Left kidney (tissue), 2 donors: ENCODE data around the gene IL17RA. TPM values are rescaled to one million over a fixed set of nuclear protein-coding genes. Genes with fewer than 3 reads are reported as not detected.

Experiments
- DNase-seq: peaks from one replicate; pipeline ENCODE4 v3.0.0-alpha.2; 2013
- polyA plus RNA-seq: library from polyadenylated mRNA; unstranded; fragments of 120-200 nt; gene quantifications from one replicate; pipeline ENCODE4 v1.2.1, GENCODE V29; 2013; ENCODE audit not compliant: insufficient read length

The IL17RA gene
- polyA plus RNA-seq, 1 donor = 5.2 TPM

DNA sequence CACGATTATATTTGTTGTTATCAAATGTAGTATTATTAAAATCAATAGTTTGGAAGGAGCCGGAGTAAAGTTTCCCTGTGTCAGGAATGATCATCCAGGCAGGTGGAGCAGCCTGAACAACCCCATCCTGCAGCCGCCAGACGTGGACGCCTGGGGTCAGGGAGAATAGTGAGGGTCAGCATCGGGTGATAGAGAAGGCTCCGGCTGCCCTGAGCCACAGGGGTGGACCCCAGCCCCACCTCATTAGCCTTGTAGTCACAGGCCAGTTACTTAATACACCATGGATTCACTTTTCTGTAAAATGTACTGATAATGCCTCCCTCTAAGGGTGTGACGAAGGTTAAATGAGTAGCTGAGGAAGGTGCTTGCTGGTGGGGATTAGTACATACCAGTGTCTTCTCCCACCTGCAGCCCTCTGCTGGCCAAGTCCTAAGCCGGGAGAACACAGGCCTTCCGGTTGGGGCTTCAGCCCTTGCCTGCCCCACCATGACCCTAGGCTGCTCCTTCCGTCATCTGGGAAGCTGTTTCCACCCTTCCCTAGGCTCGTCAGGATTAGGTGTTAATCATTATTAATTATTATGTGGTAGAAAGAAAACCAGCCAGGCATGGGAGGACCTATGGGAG lies 21.5 kb downstream of the IL17RA start:
- no peak for DNase-seq

- no peak for DNase-seq
These were observed 22.2 kb downstream of the IL17RA start for GRCh38 chr22:17106785-17107546.

- no peak for DNase-seq
These were observed 22.7 kb downstream of the IL17RA start for GRCh38 chr22:17107547-17107810.

- no peak for DNase-seq
These were observed 23.7 kb downstream of the IL17RA start for GRCh38 chr22:17108256-17109112.

- DNase-seq = no peak
These were observed 24.5 kb downstream of the IL17RA start for GRCh38 chr22:17109113-17109865.

- no peak for DNase-seq
These were observed 25.2 kb downstream of the IL17RA start for GRCh38 chr22:17109976-17110375.

DNA sequence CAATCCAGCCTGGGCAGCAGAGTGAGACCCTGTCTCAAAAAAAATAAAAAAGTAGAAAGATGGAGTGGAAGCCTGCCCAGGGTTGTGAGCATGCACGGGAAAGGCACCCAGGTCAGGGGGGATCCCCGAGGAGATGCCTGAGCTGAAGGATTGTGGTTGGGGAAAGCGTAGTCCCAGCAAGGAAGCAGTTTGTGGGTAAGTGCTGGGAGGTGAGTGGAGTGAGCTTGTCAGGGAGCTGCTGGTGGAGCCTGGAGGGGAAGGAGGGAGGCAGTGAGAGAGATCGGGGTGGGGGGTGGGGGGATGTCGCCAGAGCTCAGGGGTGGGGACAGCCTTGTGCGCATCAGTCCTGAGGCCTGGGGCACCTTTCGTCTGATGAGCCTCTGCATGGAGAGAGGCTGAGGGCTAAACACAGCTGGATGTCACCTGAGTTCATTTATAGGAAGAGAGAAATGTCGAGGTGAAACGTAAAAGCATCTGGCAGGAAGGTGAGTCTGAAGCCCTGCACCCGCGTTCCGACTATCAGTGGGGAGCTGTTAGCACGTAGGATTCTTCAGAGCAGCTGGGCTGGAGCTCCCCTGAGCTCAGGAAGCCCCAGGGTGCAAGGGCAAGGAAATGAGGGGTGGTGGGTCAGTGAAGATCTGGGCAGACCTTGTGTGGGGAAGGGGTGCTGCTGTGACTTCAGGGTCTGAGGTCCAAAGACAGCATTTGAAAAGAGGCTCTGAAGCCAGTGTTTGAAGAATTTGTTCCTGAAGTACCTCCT lies 26.2 kb downstream of the IL17RA start:
- no peak for DNase-seq

GRCh38 chr22:17112491-17113042 lies 27.8 kb downstream of the IL17RA start:
- DNase-seq = peak; percentile 18

DNA sequence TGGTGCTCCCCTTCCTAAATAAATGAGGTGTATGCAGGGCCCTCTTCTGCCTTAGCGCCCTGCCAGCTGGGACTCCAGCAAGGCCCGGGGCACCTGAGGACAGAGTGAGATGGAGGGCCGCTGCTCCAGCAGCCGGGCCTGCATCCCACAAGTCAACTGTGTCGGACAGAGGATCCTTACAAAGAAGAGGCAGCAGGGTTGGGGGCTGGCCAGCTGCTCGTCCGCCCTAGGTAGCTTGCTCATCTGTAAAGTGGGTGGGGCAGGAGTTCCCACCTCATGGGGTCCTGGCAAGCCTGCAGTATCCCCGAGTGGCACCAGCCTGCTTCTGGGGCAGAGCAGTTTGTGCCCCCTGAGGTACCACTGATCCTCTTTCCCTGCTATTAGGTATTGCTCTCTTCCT lies 28.8 kb downstream of the IL17RA start:
- DNase-seq = no peak

- no peak for DNase-seq
These were observed 29.5 kb downstream of the IL17RA start for GRCh38 chr22:17114173-17114897.

GRCh38 chr22:17114898-17115235 lies 30.1 kb downstream of the IL17RA start:
- no peak for DNase-seq

GRCh38 chr22:17115236-17115635 lies 30.4 kb downstream of the IL17RA start:
- no peak for DNase-seq

- DNase-seq = no peak
These were observed 31.3 kb downstream of the IL17RA start for GRCh38 chr22:17115945-17116565.

DNA sequence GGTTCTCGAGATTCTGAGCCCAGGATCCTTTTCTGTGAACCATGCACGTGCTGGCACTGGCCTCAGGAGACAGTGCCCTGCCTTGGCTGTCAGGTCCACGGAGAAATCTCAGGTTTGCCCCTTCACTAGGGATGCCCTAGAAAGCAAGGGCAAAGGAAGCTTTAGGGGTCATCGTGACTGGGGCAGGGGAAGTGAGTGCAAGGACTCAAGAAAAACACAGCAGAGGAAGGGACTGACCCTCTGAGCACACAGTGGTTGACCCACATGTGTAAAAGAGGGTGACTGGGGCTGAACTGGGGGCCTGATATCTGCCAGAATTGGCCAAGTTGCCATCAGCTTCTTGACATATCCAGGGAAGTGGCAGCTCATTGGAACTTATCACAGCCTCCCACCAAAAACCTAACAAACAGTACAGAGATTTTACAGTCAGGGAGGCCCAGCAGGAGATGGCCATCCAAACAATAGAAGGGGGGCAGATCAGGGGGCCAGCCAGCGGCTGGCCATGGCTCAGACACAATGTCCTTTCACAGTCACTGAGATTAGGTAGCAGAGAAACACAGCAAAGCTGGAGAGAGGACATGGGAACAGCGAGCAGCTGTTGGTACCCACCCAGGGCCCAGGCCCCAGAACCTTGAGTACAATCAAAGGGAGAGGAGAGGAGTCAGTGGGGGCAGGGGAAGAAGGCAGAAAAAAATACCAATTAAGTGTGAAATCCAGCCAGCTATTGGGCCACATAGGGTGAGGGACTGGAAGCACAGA lies 32.0 kb downstream of the IL17RA start:
- DNase-seq = no peak

DNA sequence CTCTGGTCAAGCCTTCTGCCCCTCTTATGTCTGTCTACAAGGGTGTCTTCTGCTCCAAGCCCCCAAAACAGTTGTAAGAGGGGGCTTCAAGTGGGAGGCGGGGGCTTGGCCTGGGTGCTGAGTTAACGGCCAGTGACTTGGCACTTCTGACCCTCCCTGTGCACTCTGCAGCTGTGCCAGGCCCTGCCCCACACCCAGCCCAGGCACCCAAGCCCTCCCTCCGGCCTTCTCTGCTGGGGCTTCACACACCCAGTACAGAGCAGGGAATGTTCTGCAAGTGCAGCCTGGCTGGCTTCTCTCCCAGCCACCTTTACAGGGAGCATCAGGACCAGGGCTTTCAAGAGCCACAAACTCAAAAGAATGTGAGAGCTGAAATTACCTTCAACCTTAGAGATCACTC lies 32.6 kb downstream of the IL17RA start:
- DNase-seq = no peak

- no peak for DNase-seq
These were observed 33.1 kb downstream of the IL17RA start for GRCh38 chr22:17117890-17118289.

DNA sequence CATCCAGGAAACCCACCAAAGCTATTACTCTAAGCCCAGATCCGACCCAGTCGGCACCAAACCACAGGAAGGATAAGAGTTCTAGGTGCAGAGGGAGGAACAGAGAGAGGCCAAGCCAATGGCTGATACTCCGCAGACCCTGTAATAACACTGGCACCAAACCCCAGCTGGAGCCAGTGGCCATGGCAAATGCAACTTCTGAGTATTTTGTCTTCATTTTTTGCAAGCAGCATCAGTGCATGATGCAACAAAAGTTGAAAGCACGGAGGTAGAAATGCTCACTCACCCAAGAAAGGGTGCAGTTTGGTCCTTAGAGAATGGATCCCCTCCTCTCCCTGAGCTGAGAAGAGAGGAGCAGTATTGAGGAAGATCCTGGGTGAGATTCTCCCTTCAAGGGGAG lies 33.5 kb downstream of the IL17RA start:
- DNase-seq = no peak

- DNase-seq = no peak
These were observed 34.8 kb downstream of the IL17RA start for GRCh38 chr22:17119481-17120202.

DNA sequence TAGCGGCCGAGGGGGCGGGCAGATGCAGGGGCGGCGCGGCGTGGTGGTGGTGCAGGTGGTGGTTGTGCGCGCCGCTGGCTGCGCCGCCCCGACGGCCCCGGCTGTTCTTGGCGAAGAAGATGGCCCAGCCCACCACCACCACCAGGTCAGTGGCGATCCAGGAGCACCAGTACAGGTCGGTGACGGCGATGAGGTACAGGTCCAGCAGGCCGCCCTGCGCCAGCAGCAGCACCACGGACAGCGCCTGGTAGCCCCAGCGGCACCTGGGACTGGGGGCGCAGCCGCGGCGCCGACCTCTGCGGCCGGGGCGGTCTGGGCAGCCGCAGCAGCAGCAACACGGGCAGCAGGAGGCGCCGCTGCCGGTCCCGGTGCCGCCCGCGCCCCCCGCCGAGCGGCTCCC lies 35.5 kb downstream of the IL17RA start:
- peak; percentile 61 for DNase-seq
